ENCODE measurements around the gene UNC13A.

UNC13A gene

DNA sequence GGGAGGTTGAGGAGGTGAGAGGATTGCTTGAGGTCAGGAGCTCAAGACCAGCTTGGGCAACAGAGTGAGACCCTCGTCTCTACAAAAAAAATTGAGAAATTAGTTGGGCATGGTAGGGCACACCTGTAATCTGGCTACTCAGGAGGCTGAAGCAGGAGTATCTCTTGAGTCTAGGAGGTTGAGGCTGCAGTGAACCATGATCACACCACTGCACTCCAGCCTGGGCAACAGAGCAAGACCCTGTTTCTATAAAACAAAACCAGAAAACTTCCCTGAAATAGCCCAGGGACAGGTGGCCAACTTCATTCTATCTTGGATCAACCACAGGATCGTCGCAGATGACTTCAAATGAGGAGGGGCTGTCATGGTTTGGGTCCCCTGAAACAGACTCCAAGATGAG, 104.0 kb downstream of the UNC13A start:
- TF ChIP-seq ZNF384 (IDR thresholded peaks at IDR 0.05): no peak
- DNase-seq (ENCODE audit: extremely low spot score): no peak
- ChIA-PET POLR2A (no interaction called here), CTCF (no interaction called here)

DNA sequence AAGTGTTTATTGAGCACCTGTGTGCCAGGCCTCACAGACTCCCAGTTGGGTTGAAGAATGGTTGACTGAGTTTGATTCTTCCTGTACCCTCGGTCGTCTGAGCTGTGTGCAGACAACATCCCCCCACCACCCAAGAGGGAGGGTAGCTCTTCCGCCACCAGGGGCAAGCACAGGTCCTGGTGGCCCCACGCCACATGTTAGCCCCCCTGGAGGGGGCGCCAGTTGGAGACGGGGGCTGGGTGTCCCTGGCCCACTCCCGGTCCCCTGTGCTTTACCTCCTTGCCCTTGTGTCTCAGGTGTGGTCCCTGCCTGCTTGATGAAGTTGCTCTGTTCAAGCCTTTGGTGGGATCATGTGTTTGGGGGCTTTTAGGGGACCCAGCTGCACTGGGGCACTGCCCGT, 105.5 kb downstream of the UNC13A start:
- CTCF ChIA-PET: no interaction called here
- TF ChIP-seq, protein P1, sequence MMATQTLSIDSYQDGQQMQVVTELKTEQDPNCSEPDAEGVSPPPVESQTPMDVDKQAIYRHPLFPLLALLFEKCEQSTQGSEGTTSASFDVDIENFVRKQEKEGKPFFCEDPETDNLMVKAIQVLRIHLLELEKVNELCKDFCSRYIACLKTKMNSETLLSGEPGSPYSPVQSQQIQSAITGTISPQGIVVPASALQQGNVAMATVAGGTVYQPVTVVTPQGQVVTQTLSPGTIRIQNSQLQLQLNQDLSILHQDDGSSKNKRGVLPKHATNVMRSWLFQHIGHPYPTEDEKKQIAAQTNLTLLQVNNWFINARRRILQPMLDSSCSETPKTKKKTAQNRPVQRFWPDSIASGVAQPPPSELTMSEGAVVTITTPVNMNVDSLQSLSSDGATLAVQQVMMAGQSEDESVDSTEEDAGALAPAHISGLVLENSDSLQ (IDR thresholded peaks at IDR 0.05): no peak
- TF ChIP-seq CTBP1 (IDR thresholded peaks at IDR 0.05; ENCODE audit: borderline replicate concordance) (no peak), FOXA1 (IDR thresholded peaks at IDR 0.05) (no peak), ZNF384 (IDR thresholded peaks at IDR 0.05) (no peak), NFRKB (IDR thresholded peaks at IDR 0.05) (no peak), SP1 (IDR thresholded peaks at IDR 0.05) (no peak), ARNT (IDR thresholded peaks at IDR 0.05) (no peak), SUZ12 (IDR thresholded peaks at IDR 0.05) (no peak), LEF1 (IDR thresholded peaks at IDR 0.05; ENCODE audit: borderline replicate concordance) (no peak)
- POLR2A ChIA-PET: no interaction called here
- peak; percentile 4 for DNase-seq (ENCODE audit: extremely low spot score)

DNA sequence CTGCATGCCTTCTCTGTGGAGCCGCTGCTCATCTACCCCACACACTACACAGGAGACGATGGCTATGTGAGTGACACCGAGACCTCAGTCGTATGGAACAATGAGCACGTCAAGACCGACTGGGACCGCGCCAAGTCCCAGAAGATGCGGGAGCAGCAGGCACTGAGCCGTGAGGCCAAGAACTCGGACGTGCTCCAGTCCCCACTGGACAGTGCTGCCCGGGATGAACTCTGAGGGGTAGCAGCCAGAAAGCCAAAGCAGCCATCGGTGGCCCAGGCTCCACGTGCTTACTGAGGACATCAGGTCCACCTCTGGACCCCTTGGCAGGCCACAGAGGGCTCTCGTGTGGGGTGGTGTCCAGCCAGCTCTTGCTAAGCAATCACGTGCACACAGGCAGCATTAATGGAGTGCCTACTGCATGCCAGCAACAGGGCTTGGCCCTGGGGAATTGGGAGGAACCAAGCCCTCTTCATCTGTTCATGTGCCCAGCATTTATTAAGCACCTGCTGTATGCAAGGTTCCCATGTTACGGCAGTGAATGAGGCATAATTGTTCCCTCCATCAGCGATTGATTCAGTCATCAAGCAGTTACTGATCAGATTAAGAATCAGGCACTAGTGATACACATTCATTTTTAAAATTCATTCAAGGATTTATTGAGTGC, 106.8 kb downstream of the UNC13A start:
- no peak for TF ChIP-seq NFRKB (IDR thresholded peaks at IDR 0.05)
- no peak for TF ChIP-seq SP1 (IDR thresholded peaks at IDR 0.05)
- TF ChIP-seq FOXK2 (IDR thresholded peaks at IDR 0.05): no peak
- TF ChIP-seq CTBP1 (IDR thresholded peaks at IDR 0.05; ENCODE audit: borderline replicate concordance): no peak
- TF ChIP-seq LEF1 (IDR thresholded peaks at IDR 0.05; ENCODE audit: borderline replicate concordance): no peak
- TF ChIP-seq ELF4 (IDR thresholded peaks at IDR 0.05): no peak
- no peak for TF ChIP-seq BHLHE40 (IDR thresholded peaks at IDR 0.05; ENCODE audit: borderline replicate concordance)
- no peak for TF ChIP-seq FOXA1 (IDR thresholded peaks at IDR 0.05)
- no peak for DNase-seq (ENCODE audit: extremely low spot score)
- ChIA-PET CTCF (no interaction called here), POLR2A (no interaction called here)

DNA sequence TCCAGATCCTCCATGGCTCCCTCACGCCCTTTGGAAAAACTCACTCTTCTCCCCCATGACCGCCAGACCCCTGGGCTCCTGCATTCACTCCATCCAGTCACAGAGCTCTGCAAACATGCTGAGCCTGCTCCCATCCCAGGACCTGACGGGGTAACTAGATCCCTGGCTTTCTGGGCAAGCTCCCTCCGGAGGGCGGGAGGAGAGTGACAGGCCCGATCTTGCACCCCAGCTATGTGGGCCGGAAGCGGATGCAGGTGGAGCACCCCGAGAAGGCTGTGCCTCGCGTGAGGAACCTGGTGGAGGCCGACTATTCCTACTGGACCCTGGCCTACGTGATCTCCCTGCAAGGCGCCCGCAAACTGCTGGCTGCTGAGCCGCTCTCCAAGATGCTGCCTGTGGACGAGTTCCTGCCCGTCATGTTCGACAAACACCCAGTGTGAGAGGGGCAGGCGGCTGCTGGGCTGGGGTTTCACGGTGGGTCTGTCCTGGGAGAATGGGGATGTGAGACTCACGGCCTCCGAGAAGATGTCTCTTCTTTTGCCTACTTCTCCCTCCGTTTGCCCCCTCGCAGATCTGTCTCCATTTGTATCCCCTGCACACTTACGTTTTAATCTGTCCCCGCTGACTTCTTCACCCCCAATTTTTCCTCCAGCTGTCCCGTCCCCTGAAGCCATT, 107.5 kb downstream of the UNC13A start:
- ChIA-PET CTCF (interaction anchor here (1.3 kb wide), 1 partner anchor 25 kb away, joined by 3 read pairs; no protein-coding TSS in a partner anchor), POLR2A (interaction anchor here (1.2 kb wide), 1 partner anchor 50 kb away, joined by 3 read pairs; no protein-coding TSS in a partner anchor)
- DNase-seq (ENCODE audit: extremely low spot score): no peak
- TF ChIP-seq FOXK2 (IDR thresholded peaks at IDR 0.05) (no peak), TARDBP (IDR thresholded peaks at IDR 0.05) (no peak), FOXM1 (IDR thresholded peaks at IDR 0.05; ENCODE audit: borderline replicate concordance) (no peak)

DNA sequence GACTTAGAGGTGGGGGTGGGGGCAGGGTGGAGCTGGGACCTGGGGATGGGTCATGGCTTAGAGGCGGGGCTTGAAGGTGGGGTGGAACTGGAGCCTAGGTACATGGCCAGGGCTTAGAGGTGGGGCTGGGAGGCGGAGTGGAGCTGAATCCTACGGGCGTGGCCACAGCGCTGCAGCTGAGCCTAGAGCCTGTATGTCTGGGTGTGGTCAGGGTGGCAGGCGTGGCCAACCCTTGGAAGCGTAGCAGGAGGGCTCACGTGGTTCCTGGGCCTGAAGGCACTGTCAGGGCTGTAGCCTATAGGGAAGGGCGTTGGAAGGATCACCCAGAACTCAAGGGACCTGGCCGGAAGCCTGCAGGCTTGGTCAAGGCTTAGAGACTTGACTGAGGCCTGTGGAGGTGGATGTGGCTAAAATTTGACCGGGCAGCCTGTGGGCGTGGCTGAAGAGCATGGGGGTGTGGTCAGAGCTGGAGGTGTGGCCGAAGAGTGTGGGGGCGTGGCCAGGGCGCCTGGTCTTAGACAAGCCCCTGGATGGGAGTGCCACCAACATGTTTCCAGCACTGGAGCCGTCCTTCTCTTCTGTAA, 108.4 kb downstream of the UNC13A start:
- CTCF ChIA-PET: interaction anchor here (1.3 kb wide), 1 partner anchor 26 kb away, joined by 3 read pairs; no protein-coding TSS in a partner anchor
- TF ChIP-seq FOXM1 (IDR thresholded peaks at IDR 0.05; ENCODE audit: borderline replicate concordance) (no peak), HDGF (IDR thresholded peaks at IDR 0.05; ENCODE audit: borderline replicate concordance) (peak; percentile 94)
- POLR2A ChIA-PET: interaction anchor here (0.9 to 1.2 kb wide), 2 partner anchors 26 to 49 kb away, joined by 3 to 10 read pairs; no protein-coding TSS in a partner anchor
- DNase-seq (ENCODE audit: extremely low spot score): peak; percentile 89

DNA sequence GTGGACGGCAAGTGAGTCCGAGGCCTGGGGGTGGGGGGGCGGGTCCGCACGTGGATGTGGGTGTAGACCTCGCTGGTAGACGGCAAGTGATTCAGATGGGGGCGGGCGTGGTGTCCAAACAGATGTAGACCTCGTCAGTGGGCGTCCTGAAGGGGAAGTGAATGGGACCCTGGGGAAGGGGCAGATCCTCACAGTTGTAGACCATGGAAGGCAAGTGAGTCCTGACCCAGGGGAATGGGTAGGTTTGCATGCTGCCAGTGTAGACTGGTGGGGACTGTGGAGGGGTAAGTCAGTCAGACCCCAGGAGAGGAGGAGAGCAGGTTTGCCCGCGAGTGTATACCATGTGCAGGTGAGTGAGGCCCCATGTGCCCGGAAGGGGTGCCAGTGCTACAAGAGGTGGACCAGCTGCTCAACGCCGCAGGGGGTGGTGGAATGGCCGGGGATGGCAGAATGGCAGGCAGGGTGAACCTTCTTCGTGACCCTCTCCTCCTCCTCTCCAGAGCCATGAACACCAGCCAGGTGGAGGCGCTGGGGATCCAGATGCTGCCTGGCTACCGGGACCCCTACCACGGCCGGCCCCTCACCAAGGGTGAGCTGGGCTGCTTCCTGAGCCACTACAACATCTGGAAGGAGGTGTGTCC, 110.6 kb downstream of the UNC13A start:
- TF ChIP-seq BHLHE40 (IDR thresholded peaks at IDR 0.05; ENCODE audit: borderline replicate concordance): no peak
- TF ChIP-seq FOXK2 (IDR thresholded peaks at IDR 0.05): no peak
- no peak for TF ChIP-seq SP1 (IDR thresholded peaks at IDR 0.05)
- TF ChIP-seq, protein P1 (IDR thresholded peaks at IDR 0.05): no peak
- TF ChIP-seq HDGF (IDR thresholded peaks at IDR 0.05; ENCODE audit: borderline replicate concordance): no peak
- TF ChIP-seq L3MBTL2 (conservative IDR thresholded peaks at IDR 0.05): no peak
- TF ChIP-seq TARDBP (IDR thresholded peaks at IDR 0.05): no peak
- TF ChIP-seq FOXA1 (IDR thresholded peaks at IDR 0.05): no peak
- no peak for TF ChIP-seq NFRKB (IDR thresholded peaks at IDR 0.05)
- TF ChIP-seq ZNF384 (IDR thresholded peaks at IDR 0.05): no peak
- ChIA-PET POLR2A (interaction anchor here (1.1 kb wide), 1 partner anchor 29 kb away, joined by 7 read pairs; no protein-coding TSS in a partner anchor), CTCF (interaction anchor here (0.6 kb wide), 1 partner anchor 100 kb away, joined by 8 read pairs; no protein-coding TSS in a partner anchor)
- no peak for DNase-seq (ENCODE audit: extremely low spot score)
